Amygdala (tissue), 56 donors: ENCODE measurements around the gene WIZ.

ENCODE experiments used
- DNase-seq, 56 donors: peaks; one replicate each; lab custom pipeline; 2025; lab: John Stamatoyannopoulos, UW

Gene WIZ

GRCh38 chr19:15379999-15380647 lies 69.6 kb downstream of the WIZ start:
- peak in 1 of 56 donors; percentile 48 for DNase-seq

- DNase-seq, result peak; percentile 82 to 99 (median 96)
Observed at GRCh38 chr19:15379083-15379998, 70.4 kb downstream of the WIZ start, which contains the start of gene AKAP8. AKAP8 (minus strand) TSS chr19:15379787; CDS start chr19:15379731, 56 bp downstream.

- DNase-seq, result peak in 13 of 56 donors; percentile 14 to 42 (median 25)
Observed at GRCh38 chr19:15378534-15379082, 71.1 kb downstream of the WIZ start.

- peak in 2 of 56 donors; percentile 5 to 21 for DNase-seq
Observed at GRCh38 chr19:15374796-15375440, 74.8 kb downstream of the WIZ start.

GRCh38 chr19:15374105-15374651 lies 75.6 kb downstream of the WIZ start:
- peak in 12 of 56 donors; percentile 5 to 46 (median 24) for DNase-seq

GRCh38 chr19:15373644-15374043 lies 76.1 kb downstream of the WIZ start:
- no peak for DNase-seq

- DNase-seq, result no peak
Observed at GRCh38 chr19:15372891-15373301, 76.9 kb downstream of the WIZ start.

GRCh38 chr19:15372470-15372869 lies 77.3 kb downstream of the WIZ start:
- no peak for DNase-seq

- DNase-seq, result no peak
Observed at GRCh38 chr19:15371786-15372380, 77.9 kb downstream of the WIZ start.

- DNase-seq, result no peak
Observed at GRCh38 chr19:15371119-15371518, 78.6 kb downstream of the WIZ start.
